Hepatocyte (in vitro differentiated cells): Measurements from ENCODE around the gene CCDC91.

ENCODE experiments used
- CTCF ChIP-seq: fragments of 200-600 bp; sonication (generic); IDR thresholded peaks from 2 replicates; pipeline ENCODE4 v1.5.1; 2016; ENCODE audit warnings: antibody characterized with exemption, mild to moderate bottlenecking; ENCODE audit not compliant: poor library complexity
- EZH2 ChIP-seq: fragments of 200-600 bp; sonication (generic); IDR thresholded peaks from 2 replicates; pipeline ENCODE4 v1.6.1; 2016; ENCODE audit warnings: antibody characterized with exemption, mild to moderate bottlenecking, borderline replicate concordance
- EZH2phosphoT487 ChIP-seq: fragments of 200-600 bp; sonication (generic); IDR thresholded peaks from one replicate; pipeline ENCODE4 v1.6.1; 2018; ENCODE audit warnings: antibody characterized with exemption, mild to moderate bottlenecking, low read depth, moderate library complexity; ENCODE audit not compliant: unreplicated experiment, severe bottlenecking

DNA sequence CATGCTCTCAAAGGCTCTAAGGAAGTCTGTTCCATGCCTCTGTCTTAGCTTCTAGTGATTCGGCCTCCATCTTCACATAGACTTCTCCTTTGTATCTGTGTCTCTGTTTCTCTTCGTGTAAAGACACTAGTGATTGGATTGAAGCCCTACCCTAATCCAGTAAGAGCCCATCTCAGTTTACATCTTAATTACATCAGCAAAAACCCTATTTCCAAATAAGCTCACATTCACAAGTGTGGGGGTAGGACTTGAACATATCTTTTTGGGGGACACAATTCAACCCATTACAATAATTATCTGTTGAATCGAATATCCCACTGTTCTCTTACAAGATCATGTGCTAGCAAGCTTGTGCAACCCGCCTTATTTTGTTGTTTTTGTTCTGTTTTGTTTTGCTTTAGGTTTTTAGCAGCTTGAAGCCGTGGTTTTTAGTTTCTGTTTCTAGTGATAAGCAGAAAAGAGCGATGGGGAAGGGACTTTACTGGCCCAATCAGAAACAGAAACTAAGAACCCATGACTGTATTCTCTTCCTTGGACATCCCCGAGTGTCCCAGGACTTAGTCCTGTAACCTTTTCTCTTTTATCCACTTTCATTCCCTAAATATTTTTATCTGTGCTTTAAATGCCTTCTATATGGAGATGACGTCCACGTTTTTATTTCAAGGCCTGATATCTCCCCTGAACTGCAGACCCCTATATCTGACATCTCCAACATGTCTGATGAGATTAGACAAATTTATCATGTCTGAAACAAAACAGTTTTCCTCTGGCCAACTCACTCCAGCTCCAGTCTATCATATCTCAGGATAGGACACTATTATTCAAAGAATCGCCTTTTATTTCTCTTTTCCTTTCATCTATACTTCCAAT is 353.0 kb downstream of the CCDC91 start:
- TF ChIP-seq CTCF = no peak
- TF ChIP-seq EZH2 = no peak
- no peak for TF ChIP-seq EZH2phosphoT487
